SK-N-SH treated with all-trans-retinoic acid at 6 μM for 48 hours (cell line): ENCODE results near the gene CACNA2D4.

ENCODE experiments used
- ATAC-seq: fragments of 200-7000 bp; cut with Tn5 transposase; 3 replicates; pipeline ENCODE4 v1.9.1; 2020; ENCODE audit warnings: mild to moderate bottlenecking, moderate library complexity
- ARNTL ChIP-seq: fragments of 450-650 bp; formaldehyde crosslinking; IDR thresholded peaks from 2 replicates; pipeline ENCODE4 v1.5.0; 2020; ENCODE audit warnings: low read depth, mild to moderate bottlenecking, moderate library complexity, borderline replicate concordance
- BACH2 ChIP-seq: fragments of 250-450 bp; sonication (Bioruptor Pico); IDR thresholded peaks from 2 replicates; pipeline ENCODE4 v1.9.0; 2021; ENCODE audit warnings: mild to moderate bottlenecking, borderline replicate concordance
- CREB5 ChIP-seq: fragments of 250-450 bp; sonication (Bioruptor Pico); IDR thresholded peaks from 2 replicates; pipeline ENCODE4 v1.5.1; 2020; ENCODE audit warnings: low read depth, mild to moderate bottlenecking, moderate library complexity
- CSDC2 ChIP-seq: fragments of 250-450 bp; sonication (Bioruptor Pico); IDR thresholded peaks from 2 replicates; pipeline ENCODE4 v1.5.0; 2020; ENCODE audit warnings: mild to moderate bottlenecking, moderate library complexity
- CSRNP3 ChIP-seq: fragments of 250-450 bp; sonication (Bioruptor Pico); IDR thresholded peaks from 2 replicates; pipeline ENCODE4 v1.5.1; 2021; ENCODE audit warnings: mild to moderate bottlenecking, moderate library complexity
- OSR1 ChIP-seq: fragments of 250-450 bp; sonication (Bioruptor Pico); IDR thresholded peaks from 2 replicates; pipeline ENCODE4 v1.8.0; 2022; ENCODE audit warnings: moderate library complexity, mild to moderate bottlenecking, inconsistent platforms
- PATZ1 ChIP-seq: fragments of 250-450 bp; sonication (Bioruptor Pico); IDR thresholded peaks from 2 replicates; pipeline ENCODE4 v1.8.0; 2020; ENCODE audit warnings: mild to moderate bottlenecking, moderate library complexity, borderline replicate concordance
- POU6F1 ChIP-seq: fragments of 250-450 bp; sonication (Bioruptor Pico); IDR thresholded peaks from 2 replicates; pipeline ENCODE4 v1.8.0; 2021; ENCODE audit warnings: low read depth, mild to moderate bottlenecking, moderate library complexity, borderline replicate concordance
- PPARA ChIP-seq: fragments of 250-450 bp; sonication (Bioruptor Pico); IDR thresholded peaks from 2 replicates; pipeline ENCODE4 v1.5.0; 2020; ENCODE audit warnings: mild to moderate bottlenecking, borderline replicate concordance
- TCF4 ChIP-seq: fragments of 250-450 bp; sonication (Bioruptor Pico); IDR thresholded peaks from 2 replicates; pipeline ENCODE4 v1.8.0; 2021; ENCODE audit warnings: mild to moderate bottlenecking, moderate library complexity, borderline replicate concordance
- ZC3H10 ChIP-seq: fragments of 250-450 bp; sonication (Bioruptor Pico); IDR thresholded peaks from 2 replicates; pipeline ENCODE4 v1.5.1; 2021; ENCODE audit warnings: mild to moderate bottlenecking, moderate library complexity
- ZFP30 ChIP-seq: fragments of 450-650 bp; formaldehyde crosslinking; IDR thresholded peaks from 2 replicates; pipeline ENCODE4 v1.5.0; 2022; ENCODE audit warnings: mild to moderate bottlenecking, moderate library complexity
- ZNF565 ChIP-seq: fragments of 450-650 bp; formaldehyde crosslinking; conservative IDR thresholded peaks from 2 replicates; pipeline ENCODE4 v1.5.0; 2020; ENCODE audit warnings: low read depth, mild to moderate bottlenecking, moderate library complexity
- TF ChIP-seq, protein P1 (sequence below): fragments of 250-450 bp; sonication (Bioruptor Pico); IDR thresholded peaks from 2 replicates; pipeline ENCODE4 v1.5.0; 2020; ENCODE audit warnings: mild to moderate bottlenecking, moderate library complexity

The CACNA2D4 gene

DNA sequence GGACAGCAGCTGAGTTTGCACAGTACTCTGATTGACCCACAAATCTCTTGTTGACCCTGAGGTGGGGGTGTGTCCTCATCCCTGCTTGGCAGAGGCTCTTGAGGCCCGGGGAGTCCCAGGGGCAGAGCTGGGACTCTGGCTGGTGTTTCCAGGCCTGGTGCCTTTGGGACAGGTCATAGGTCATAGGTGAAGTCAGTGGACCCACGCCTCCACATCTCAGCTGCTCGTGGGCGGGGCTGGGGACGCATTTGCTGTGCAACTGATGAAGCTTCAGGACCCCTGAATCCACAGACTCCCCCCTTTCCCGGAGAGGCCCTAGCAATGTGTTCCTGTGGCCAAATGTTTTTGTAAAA is 408 bp upstream of the CACNA2D4 start (continued):
- TF ChIP-seq, protein P1, sequence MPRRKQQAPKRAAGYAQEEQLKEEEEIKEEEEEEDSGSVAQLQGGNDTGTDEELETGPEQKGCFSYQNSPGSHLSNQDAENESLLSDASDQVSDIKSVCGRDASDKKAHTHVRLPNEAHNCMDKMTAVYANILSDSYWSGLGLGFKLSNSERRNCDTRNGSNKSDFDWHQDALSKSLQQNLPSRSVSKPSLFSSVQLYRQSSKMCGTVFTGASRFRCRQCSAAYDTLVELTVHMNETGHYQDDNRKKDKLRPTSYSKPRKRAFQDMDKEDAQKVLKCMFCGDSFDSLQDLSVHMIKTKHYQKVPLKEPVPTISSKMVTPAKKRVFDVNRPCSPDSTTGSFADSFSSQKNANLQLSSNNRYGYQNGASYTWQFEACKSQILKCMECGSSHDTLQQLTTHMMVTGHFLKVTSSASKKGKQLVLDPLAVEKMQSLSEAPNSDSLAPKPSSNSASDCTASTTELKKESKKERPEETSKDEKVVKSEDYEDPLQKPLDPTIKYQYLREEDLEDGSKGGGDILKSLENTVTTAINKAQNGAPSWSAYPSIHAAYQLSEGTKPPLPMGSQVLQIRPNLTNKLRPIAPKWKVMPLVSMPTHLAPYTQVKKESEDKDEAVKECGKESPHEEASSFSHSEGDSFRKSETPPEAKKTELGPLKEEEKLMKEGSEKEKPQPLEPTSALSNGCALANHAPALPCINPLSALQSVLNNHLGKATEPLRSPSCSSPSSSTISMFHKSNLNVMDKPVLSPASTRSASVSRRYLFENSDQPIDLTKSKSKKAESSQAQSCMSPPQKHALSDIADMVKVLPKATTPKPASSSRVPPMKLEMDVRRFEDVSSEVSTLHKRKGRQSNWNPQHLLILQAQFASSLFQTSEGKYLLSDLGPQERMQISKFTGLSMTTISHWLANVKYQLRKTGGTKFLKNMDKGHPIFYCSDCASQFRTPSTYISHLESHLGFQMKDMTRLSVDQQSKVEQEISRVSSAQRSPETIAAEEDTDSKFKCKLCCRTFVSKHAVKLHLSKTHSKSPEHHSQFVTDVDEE, result no peak
- TF ChIP-seq OSR1, result no peak
- TF ChIP-seq, all 23 proteins: peak for 0

- ATAC-seq, result no peak
- TF ChIP-seq CSDC2 (no peak), PATZ1 (CRISPR knock-in tag) (no peak)
- TF ChIP-seq, all 23 proteins: peak for 0
Observed at GRCh38 chr12:1917172-1918070, 1.0 kb downstream of the CACNA2D4 start.

DNA sequence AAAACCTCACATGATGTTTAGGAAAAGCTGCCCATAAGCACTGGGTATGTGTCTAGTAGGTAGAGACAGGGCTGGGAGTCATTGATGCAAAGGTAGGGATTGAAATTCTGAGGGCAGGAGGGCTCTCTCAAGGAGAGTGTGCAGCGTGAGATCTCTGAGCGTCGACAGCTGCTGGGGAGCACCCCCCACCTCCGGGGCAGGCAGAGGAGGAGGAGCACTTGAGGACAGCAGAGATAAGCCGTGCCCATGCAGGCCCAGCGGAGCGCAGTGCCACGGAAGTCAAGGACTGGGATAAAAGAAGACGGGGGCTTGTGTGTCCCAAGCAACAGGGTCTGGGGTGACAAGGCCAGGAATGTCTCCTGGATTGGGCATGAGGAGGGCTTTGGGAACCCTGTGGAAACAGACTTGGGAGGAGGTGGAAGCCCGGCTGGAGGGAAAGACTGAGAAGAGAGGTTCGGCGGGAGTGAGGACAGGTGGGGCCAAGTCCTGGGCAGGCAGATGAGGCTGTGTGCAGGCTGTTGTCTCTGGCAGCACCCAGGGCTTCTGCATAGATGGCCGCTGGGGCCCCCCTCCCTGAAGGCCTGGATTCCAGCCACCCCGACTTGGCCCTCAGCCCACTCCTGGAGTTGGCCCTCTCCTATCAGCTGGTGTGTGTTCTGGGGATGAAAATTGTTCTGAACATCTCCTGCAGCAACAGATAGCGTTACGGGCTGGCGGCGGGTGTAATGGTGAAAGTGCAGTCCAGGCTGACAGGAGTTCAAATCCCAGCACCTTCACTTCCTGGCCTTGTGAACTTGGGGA is 1.9 kb downstream of the CACNA2D4 start:
- ATAC-seq, result peak; percentile 19; the same call in 2 of the 3 replicates
- TF ChIP-seq CREB5 (CRISPR knock-in tag) (no peak), TCF4 (no peak), ARNTL (no peak), CSDC2 (no peak)

- ATAC-seq, result no peak
- TF ChIP-seq ZNF565 (CRISPR knock-in tag) (no peak), POU6F1 (CRISPR knock-in tag) (no peak), ARNTL (no peak), ZFP30 (CRISPR knock-in tag) (no peak), CSRNP3 (no peak), BACH2 (CRISPR knock-in tag) (no peak), ZC3H10 (CRISPR knock-in tag) (no peak), PPARA (CRISPR knock-in tag) (no peak), CREB5 (CRISPR knock-in tag) (no peak), PATZ1 (CRISPR knock-in tag) (no peak)
Observed at GRCh38 chr12:1915082-1915968, 3.1 kb downstream of the CACNA2D4 start.
